ENCODE results near the gene BHLHE23.

The BHLHE23 gene

DNA sequence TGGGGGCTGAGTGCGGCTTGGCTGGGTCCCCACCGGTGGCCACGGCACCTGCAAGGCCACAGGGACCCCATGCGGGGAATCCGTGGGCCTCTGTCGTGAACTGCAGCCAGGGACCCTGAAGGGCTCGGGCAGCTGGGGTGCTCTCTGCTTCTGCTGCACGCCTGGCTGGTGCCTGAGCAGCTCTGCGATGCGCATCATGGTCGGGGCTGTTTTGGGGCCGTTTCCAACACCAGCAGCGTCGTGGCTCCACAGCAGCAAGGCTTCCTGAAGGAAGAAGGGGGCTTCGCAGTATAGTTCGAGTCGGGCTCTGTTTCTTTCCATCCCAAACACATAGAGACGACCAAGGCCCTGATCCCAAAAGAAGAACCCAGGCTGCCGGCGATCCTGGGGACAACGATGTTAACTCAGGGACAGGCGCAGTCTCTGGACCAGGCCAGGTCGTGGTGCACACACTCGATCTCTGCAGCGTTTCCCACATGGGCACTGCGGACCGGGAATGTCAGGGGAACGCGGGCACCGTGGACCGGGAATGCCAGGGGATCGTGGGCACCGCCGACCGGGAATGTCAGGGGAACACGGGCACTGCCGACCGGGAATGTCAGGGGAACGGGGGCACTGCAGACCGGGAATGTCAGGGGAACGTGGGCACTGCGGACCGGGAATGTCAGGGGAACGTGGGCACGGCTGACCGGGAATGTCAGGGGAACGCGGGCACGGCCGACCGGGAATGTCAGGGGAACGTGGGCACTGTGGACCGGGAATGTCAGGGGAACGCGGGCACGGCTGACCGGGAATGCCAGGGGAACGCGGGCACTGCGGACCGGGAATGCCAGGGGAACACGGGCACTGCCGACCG, 36.8 kb upstream of the BHLHE23 start:
- Histone ChIP-seq H3K79me2 (ENCODE audit: insufficient read depth, low read length) (peaks cover 4% of the 10 kb centered on the region), H2AFZ (ENCODE audit: low read depth, low read length) (no peak overlapping the region), H3K27ac (ENCODE audit: low read length) (no peak overlapping the region), H3K4me2 (ENCODE audit: insufficient read depth, low read length) (no peak overlapping the region), H3K9ac (ENCODE audit: low read depth, low read length) (no peak overlapping the region), H3K4me1 (ENCODE audit: insufficient read depth, low read length) (no peaks in the 10 kb centered on the region), H3K9me3 (ENCODE audit: insufficient read depth, low read length, severe bottlenecking) (no peaks in the 10 kb centered on the region), H4K20me1 (ENCODE audit: insufficient read depth, low read length) (peaks cover 60% of the 10 kb centered on the region), H3K36me3 (ENCODE audit: insufficient read depth, low read length) (peaks cover 9% of the 10 kb centered on the region), H3K27me3 (ENCODE audit: insufficient read depth, low read length, poor library complexity) (no peaks in the 10 kb centered on the region), H3K4me3 (ENCODE audit: low read depth in 1 of 2, low read length in 2 of 2) (no peak overlapping the region)
- ATAC-seq (ENCODE audit: insufficient read depth, low read depth) (0 out of 3 replicates have a peak, but pooled peaks have one; percentile 24), DNase-seq (no peak)
- TF ChIP-seq EZH2 (IDR thresholded peaks at IDR 0.05; ENCODE audit: borderline replicate concordance, low read depth, low read length, severe bottlenecking) = no peak
- TF ChIP-seq, protein P1, sequence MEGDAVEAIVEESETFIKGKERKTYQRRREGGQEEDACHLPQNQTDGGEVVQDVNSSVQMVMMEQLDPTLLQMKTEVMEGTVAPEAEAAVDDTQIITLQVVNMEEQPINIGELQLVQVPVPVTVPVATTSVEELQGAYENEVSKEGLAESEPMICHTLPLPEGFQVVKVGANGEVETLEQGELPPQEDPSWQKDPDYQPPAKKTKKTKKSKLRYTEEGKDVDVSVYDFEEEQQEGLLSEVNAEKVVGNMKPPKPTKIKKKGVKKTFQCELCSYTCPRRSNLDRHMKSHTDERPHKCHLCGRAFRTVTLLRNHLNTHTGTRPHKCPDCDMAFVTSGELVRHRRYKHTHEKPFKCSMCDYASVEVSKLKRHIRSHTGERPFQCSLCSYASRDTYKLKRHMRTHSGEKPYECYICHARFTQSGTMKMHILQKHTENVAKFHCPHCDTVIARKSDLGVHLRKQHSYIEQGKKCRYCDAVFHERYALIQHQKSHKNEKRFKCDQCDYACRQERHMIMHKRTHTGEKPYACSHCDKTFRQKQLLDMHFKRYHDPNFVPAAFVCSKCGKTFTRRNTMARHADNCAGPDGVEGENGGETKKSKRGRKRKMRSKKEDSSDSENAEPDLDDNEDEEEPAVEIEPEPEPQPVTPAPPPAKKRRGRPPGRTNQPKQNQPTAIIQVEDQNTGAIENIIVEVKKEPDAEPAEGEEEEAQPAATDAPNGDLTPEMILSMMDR (IDR thresholded peaks at IDR 0.05; ENCODE audit: borderline replicate concordance, extremely low read depth, low read length, poor library complexity, severe bottlenecking) = no peak

GRCh38 chr20:63042448-63043071, 35.8 kb upstream of the BHLHE23 start:
- DNase-seq = no peak
- no peak overlapping the region for H3K27ac ChIP-seq (ENCODE audit: low read length)
- ATAC-seq (ENCODE audit: insufficient read depth, low read depth) = no peak

GRCh38 chr20:63041776-63042175, 35.0 kb upstream of the BHLHE23 start:
- Histone ChIP-seq H3K36me3 (ENCODE audit: insufficient read depth, low read length) (peaks cover 9% of the 10 kb centered on the region; the same call in 1 of the 2 replicates), H3K4me3 (ENCODE audit: low read depth in 1 of 2, low read length in 2 of 2) (no peak overlapping the region), H3K9me3 (ENCODE audit: insufficient read depth, low read length, severe bottlenecking) (no peaks in the 10 kb centered on the region), H3K79me2 (ENCODE audit: insufficient read depth, low read length) (peaks cover 4% of the 10 kb centered on the region; the same call in 1 of the 2 replicates), H4K20me1 (ENCODE audit: insufficient read depth, low read length) (peaks cover 49% of the 10 kb centered on the region), H3K4me2 (ENCODE audit: insufficient read depth, low read length) (no peak overlapping the region), H3K27ac (ENCODE audit: low read length) (no peak overlapping the region), H3K9ac (ENCODE audit: low read depth, low read length) (no peak overlapping the region), H3K27me3 (ENCODE audit: insufficient read depth, low read length, poor library complexity) (no peaks in the 10 kb centered on the region), H3K4me1 (ENCODE audit: insufficient read depth, low read length) (no peaks in the 10 kb centered on the region), H2AFZ (ENCODE audit: low read depth, low read length) (no peak overlapping the region)
- no peak for TF ChIP-seq EZH2 (IDR thresholded peaks at IDR 0.05; ENCODE audit: borderline replicate concordance, low read depth, low read length, severe bottlenecking)
- TF ChIP-seq, protein P1 (IDR thresholded peaks at IDR 0.05; ENCODE audit: borderline replicate concordance, extremely low read depth, low read length, poor library complexity, severe bottlenecking) = no peak
- no peak for ATAC-seq (ENCODE audit: insufficient read depth, low read depth)
- no peak for DNase-seq

More at GRCh38 chr20:63042448-63043071, 35.8 kb upstream of the BHLHE23 start:
- Histone ChIP-seq H3K36me3 (ENCODE audit: insufficient read depth, low read length) (peaks cover 9% of the 10 kb centered on the region), H3K79me2 (ENCODE audit: insufficient read depth, low read length) (peaks cover 4% of the 10 kb centered on the region), H4K20me1 (ENCODE audit: insufficient read depth, low read length) (peaks cover 53% of the 10 kb centered on the region), H3K4me2 (ENCODE audit: insufficient read depth, low read length) (no peak overlapping the region), H3K9me3 (ENCODE audit: insufficient read depth, low read length, severe bottlenecking) (no peaks in the 10 kb centered on the region), H3K4me3 (ENCODE audit: low read depth in 1 of 2, low read length in 2 of 2) (no peak overlapping the region), H3K4me1 (ENCODE audit: insufficient read depth, low read length) (no peaks in the 10 kb centered on the region), H2AFZ (ENCODE audit: low read depth, low read length) (no peak overlapping the region), H3K9ac (ENCODE audit: low read depth, low read length) (no peak overlapping the region), H3K27me3 (ENCODE audit: insufficient read depth, low read length, poor library complexity) (no peaks in the 10 kb centered on the region)
- TF ChIP-seq, protein P1 (IDR thresholded peaks at IDR 0.05; ENCODE audit: borderline replicate concordance, extremely low read depth, low read length, poor library complexity, severe bottlenecking) = no peak
- TF ChIP-seq EZH2 (IDR thresholded peaks at IDR 0.05; ENCODE audit: borderline replicate concordance, low read depth, low read length, severe bottlenecking) = no peak
